DMS 273 (cell line): ENCODE results near the gene ANKH.

Experiments
- DNase-seq: peaks from one replicate; lab custom pipeline; 2025; ENCODE audit not compliant: unreplicated experiment; lab: John Stamatoyannopoulos, UW

The ANKH gene

GRCh38 chr5:14669975-14670374, 201.6 kb downstream of the ANKH start:
- DNase-seq = no peak

GRCh38 chr5:14669415-14669814, 202.2 kb downstream of the ANKH start:
- DNase-seq = no peak

- DNase-seq = no peak
These were observed 203.4 kb downstream of the ANKH start for GRCh38 chr5:14668181-14668591.

GRCh38 chr5:14667770-14668169, 203.8 kb downstream of the ANKH start:
- no peak for DNase-seq

GRCh38 chr5:14667290-14667689, 204.3 kb downstream of the ANKH start:
- DNase-seq = no peak

GRCh38 chr5:14666357-14666756, 205.2 kb downstream of the ANKH start:
- DNase-seq = no peak

- DNase-seq = peak; percentile 62
These were observed 205.6 kb downstream of the ANKH start for GRCh38 chr5:14665949-14666348.

- DNase-seq = peak; percentile 62
These were observed 206.3 kb downstream of the ANKH start for GRCh38 chr5:14665101-14665822.

GRCh38 chr5:14664270-14665100, 207.1 kb downstream of the ANKH start, which contains the start of gene OTULIN:
Gene OTULIN (plus strand): TSS chr5:14664718. CDS start chr5:14664826, 108 bp downstream.
- peak; percentile 95 for DNase-seq

- DNase-seq = no peak
These were observed 207.8 kb downstream of the ANKH start for GRCh38 chr5:14663734-14664269.

GRCh38 chr5:14662721-14663260, 208.8 kb downstream of the ANKH start:
- DNase-seq = no peak

GRCh38 chr5:14660833-14661232, 210.7 kb downstream of the ANKH start:
- DNase-seq = no peak

GRCh38 chr5:14659821-14660607, 211.6 kb downstream of the ANKH start:
- DNase-seq = no peak

GRCh38 chr5:14656898-14657297, 214.7 kb downstream of the ANKH start:
- DNase-seq = no peak

GRCh38 chr5:14655146-14655741, 216.3 kb downstream of the ANKH start:
- no peak for DNase-seq
